Transverse colon (tissue), 4 donors: ENCODE results near the gene YBX2. TPM values are rescaled to one million over a fixed set of nuclear protein-coding genes. Genes with fewer than 3 reads are reported as not detected.
A peak's percentile ranks its signal among the peaks of the same experiment; 100 is the strongest.

Experiments
- DNase-seq: peaks from one replicate; pipeline ENCODE4 v3.0.0-alpha.2; 2019
- H3K27ac ChIP-seq, 4 donors: fragments of 200-600 bp; sonication (generic); 2 replicates each; pipeline ENCODE4 v1.5.1; 2016 to 2018; ENCODE audit warnings: inconsistent platforms in 4 of 4
- H3K27me3 ChIP-seq: fragments of 200-600 bp; sonication (generic); 2 replicates; pipeline ENCODE4 v1.5.1; 2017; ENCODE audit warnings: inconsistent platforms
- H3K36me3 ChIP-seq, 4 donors: fragments of 200-600 bp; sonication (generic); 2 replicates each; pipeline ENCODE4 v1.5.1; 2017 to 2019; ENCODE audit warnings: inconsistent platforms in 4 of 4
- H3K4me1 ChIP-seq, 4 donors: fragments of 200-600 bp; sonication (generic); 2 replicates each; pipeline ENCODE4 v1.5.1; 2017 to 2020; ENCODE audit warnings: inconsistent platforms in 4 of 4
- H3K4me3 ChIP-seq, 4 donors: fragments of 200-600 bp; sonication (generic); 1 replicate in 1 of 4; 2 replicates in 3 of 4; pipeline versions ENCODE4 v1.5.1 to v1.6.1; 2017 to 2019; ENCODE audit warnings: inconsistent platforms in 4 of 4
- H3K9me3 ChIP-seq, 2 donors: fragments of 200-600 bp; sonication (generic); 2 replicates each; pipeline ENCODE4 v1.5.1; 2017 to 2019; ENCODE audit warnings: inconsistent platforms in 2 of 2
- EP300 ChIP-seq: sonication (generic); formaldehyde crosslinking; IDR thresholded peaks from one replicate; pipeline ENCODE4 v1.6.1; 2017; ENCODE audit warnings: antibody characterized with exemption, low read depth
- POLR2A ChIP-seq: fragments of 450-650 bp; IDR thresholded peaks from one replicate; pipeline ENCODE4 v1.6.1; 2016; ENCODE audit warnings: antibody characterized with exemption, mild to moderate bottlenecking, moderate library complexity
- POLR2AphosphoS5 ChIP-seq, 3 donors: sonication (generic); formaldehyde crosslinking; IDR thresholded peaks; one replicate each; pipeline ENCODE4 v1.6.1; 2016; ENCODE audit warnings: antibody characterized with exemption in 3 of 3
- WGBS, 2 donors: methylation state at CpG; one replicate each; pipeline ENCODE4 v1.1.5; 2018; ENCODE audit warnings: low coverage in 1 of 2; 5-methylcytosine and 5-hydroxymethylcytosine counted together
- in situ Hi-C, 4 donors: fragments of 200-750 bp; cut with MboI; loops; one replicate each; pipeline versions ENCODE4 v1.15.0 to v1.15.1; 2017; ENCODE audit warnings: low sequenced_read_pairs in 3 of 4, low pct_ligation_motif_present in 1 of 4, low pct_unique_long_range_greater_than_20kb in 1 of 4
- intact Hi-C: fragments of 100-400 bp; cut with DNase I; formaldehyde crosslinking; loops from one replicate; pipeline ENCODE4 v1.15.1; 2023; ENCODE audit warnings: low total_unique reads
- total RNA-seq, 4 donors: library from RNA; depleted of rRNA; stranded (reverse); fragments of >200 nt; gene quantifications; one replicate each; pipeline ENCODE4 v1.1.0, GENCODE V29; 2016
- TF ChIP-seq, protein P1 (sequence below), 5 experiments: fragments of 200-600 bp in 3 of 5; fragments of 450-650 bp in 2 of 5; sonication (generic) in 3 of 5; IDR thresholded peaks; 1 replicate in 2 of 5; 2 replicates in 3 of 5; pipeline ENCODE4 v1.5.1; 2016 to 2017; ENCODE audit warnings: antibody characterized with exemption in 5 of 5, inconsistent platforms in 3 of 5, mild to moderate bottlenecking in 2 of 5, moderate library complexity in 1 of 5

The YBX2 gene
- total RNA-seq, 4 donors from 2014 or later, result 23.1 to 151 (median 43.4) TPM

DNA sequence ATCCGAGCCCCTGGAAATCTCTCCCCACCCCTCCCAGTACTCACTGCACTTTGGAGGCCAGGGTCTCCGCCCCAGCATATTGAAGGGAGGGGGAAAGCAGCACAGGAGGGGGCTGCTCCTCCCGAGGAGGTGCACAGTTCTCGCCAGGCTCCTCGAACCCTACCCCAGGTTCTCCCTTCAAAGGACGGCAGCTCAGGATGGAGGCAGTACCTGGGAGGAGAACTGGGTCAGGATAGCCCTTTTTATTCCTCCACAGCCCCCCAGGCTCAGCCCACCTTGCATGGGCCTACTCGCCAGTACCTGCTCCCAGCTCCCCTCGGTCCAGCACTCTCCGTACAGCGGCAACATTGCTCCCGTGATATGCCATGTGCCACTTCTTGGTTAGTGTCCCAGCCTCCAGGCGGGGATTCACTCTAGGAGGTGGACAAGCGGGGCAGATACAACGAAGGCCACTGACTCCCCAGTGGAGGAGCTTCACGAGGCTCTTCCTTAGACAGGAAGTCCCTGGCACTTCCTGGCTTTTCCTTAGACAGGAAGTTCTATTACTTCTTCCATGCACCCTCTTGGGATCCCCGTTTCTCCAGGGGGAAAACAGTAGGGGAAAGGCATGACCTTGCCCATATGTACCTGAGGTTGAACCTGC, 22.8 kb upstream of the YBX2 start:
- TF ChIP-seq, protein P1, sequence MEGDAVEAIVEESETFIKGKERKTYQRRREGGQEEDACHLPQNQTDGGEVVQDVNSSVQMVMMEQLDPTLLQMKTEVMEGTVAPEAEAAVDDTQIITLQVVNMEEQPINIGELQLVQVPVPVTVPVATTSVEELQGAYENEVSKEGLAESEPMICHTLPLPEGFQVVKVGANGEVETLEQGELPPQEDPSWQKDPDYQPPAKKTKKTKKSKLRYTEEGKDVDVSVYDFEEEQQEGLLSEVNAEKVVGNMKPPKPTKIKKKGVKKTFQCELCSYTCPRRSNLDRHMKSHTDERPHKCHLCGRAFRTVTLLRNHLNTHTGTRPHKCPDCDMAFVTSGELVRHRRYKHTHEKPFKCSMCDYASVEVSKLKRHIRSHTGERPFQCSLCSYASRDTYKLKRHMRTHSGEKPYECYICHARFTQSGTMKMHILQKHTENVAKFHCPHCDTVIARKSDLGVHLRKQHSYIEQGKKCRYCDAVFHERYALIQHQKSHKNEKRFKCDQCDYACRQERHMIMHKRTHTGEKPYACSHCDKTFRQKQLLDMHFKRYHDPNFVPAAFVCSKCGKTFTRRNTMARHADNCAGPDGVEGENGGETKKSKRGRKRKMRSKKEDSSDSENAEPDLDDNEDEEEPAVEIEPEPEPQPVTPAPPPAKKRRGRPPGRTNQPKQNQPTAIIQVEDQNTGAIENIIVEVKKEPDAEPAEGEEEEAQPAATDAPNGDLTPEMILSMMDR (IDR thresholded peaks at IDR 0.05), result no peak
- no peak for TF ChIP-seq POLR2A
- Histone ChIP-seq H3K9me3 (no peaks in the 10 kb centered on the region), H3K4me1 (peaks cover 11 to 29% (median 16%) of the 10 kb centered on the region in 4 donors), H3K27ac (no peak overlapping the region), H3K27me3 (no peaks in the 10 kb centered on the region), H3K4me3 (no peak overlapping the region), H3K36me3 (peaks cover 0 to 31% (median 14%) of the 10 kb centered on the region in 4 donors)
- intact Hi-C loops (no loop called here), in situ Hi-C loops (no loop called here)
- DNase-seq, result no peak
- 73 to 88% methylated on average over 3 to 16 of the region's 16 CpGs for WGBS, 2 donors

DNA sequence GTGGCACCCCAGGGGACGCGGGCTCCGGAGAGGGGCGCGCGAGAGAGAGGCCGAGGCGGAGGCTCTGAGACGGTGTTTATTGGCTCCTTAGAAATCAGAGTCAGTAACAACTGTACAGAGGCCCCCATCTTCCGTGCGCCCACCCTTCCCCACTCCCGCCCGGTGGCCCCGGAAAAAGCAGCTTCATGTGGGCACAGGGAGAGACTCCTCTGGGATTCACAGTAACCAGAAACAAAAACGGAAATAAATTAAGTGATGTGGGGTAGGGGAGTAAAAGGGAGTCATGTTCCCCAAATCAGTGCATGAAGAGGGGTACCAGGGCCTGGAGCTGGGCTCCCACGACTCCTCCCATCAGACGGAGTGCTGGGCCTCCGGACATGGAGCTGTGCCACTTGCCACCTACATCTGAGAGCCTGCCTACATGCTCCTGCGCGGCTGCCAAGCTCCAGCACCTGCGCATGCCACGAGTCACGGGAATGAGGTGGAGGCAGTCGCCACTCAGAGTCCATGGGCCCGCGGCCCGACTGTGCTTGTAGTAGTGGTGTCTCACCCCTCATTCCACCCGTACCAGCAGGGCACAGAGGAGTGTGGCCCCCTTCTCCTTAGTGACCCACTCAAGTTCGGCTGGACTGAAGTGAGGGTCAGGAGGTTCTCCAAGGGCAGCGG, 21.3 kb upstream of the YBX2 start:
- Histone ChIP-seq H3K9me3 (no peaks in the 10 kb centered on the region), H3K4me3 (peak overlapping the region; percentile 30 to 94 (median 91)), H3K4me1 (peaks cover 11 to 34% (median 18%) of the 10 kb centered on the region in 4 donors), H3K36me3 (peaks cover 0 to 34% (median 15%) of the 10 kb centered on the region in 4 donors), H3K27me3 (no peaks in the 10 kb centered on the region), H3K27ac (peak overlapping the region; percentile 93 to 98 (median 95))
- TF ChIP-seq POLR2A (no peak), EP300 (no peak), POLR2AphosphoS5 (IDR thresholded peaks at IDR 0.05) (no peak)
- TF ChIP-seq, protein P1 (IDR thresholded peaks at IDR 0.05), result no peak
- in situ Hi-C loops (no loop called here), intact Hi-C loops (no loop called here)
- WGBS, 2 donors, result 35 to 67% methylated on average over 1 to 20 of the region's 30 CpGs
- DNase-seq, result no peak

DNA sequence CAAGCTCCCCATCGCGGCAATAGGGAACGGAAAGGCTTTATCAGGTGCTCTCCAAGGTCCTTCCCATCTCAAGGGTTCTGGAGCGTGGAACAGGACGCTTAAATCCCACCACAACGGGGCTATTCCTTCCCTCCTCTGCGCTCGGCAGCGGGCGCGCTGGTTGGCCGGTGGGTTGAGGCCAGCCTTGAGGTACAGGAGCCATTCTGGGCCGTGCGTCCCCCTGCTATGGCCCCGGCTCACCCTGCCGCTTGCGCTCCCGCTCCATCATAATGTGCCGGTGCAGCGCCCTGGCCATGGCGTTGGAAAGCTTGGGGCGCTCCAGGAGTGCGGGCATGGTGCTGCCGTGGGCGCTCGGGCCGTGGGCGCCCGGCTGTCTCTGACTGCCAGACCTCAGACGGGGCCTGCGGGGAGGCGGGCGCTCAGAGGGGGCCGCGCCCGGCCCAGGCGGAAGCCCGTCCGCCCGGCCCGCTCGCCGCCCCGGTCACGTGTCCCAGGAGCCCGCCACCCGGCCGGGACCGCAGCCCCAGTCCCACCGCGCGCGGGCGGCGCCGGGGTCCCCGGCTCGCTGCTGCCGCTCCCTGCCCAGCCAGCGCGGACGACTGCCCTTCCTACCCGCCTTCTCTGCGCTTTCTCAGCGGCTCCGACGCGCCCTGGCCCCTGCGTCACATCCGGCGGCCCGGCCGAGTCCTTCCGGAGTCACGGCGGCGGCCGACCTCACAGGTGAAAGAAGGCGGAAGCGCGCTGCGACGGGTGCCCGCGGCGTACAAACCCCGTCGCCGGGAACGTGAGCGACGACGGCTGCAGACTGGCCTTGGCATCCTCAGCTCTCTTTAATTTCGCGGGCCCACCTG, 20.5 kb upstream of the YBX2 start, which contains the start of gene GPS2:
GPS2 (minus strand) TSS at position 642 of the 851 bp plus-strand sequence; CDS start at position 334, 308 bp downstream.
- H3K36me3 ChIP-seq, result peaks cover 0 to 42% (median 15%) of the 10 kb centered on the region in 4 donors
- H3K9me3 ChIP-seq, result no peaks in the 10 kb centered on the region
- 1% methylated on average over 30 of the region's 95 CpGs; no CpG with 5 or more reads in 1 of the 2 donors for WGBS, 2 donors
- peak within 1 kb of the TSS; percentile 30 to 94 (median 91) for H3K4me3 ChIP-seq
- H3K27me3 ChIP-seq, result no peaks in the 10 kb centered on the region
- peak; percentile 96 for DNase-seq
- TF ChIP-seq POLR2A (peak; percentile 82), POLR2AphosphoS5 (IDR thresholded peaks at IDR 0.05) (peak; percentile 90 to 97 (median 95)), EP300 (no peak)
- TF ChIP-seq, protein P1 (IDR thresholded peaks at IDR 0.05), result no peak
- peak within 1 kb of the TSS; percentile 93 to 98 (median 95) for H3K27ac ChIP-seq
- in situ Hi-C loops (no loop called here), intact Hi-C loops (no loop called here)
- peaks cover 12 to 41% (median 26%) of the 10 kb centered on the region in 4 donors for H3K4me1 ChIP-seq
